Loucy (cell line): ENCODE results near the gene SYT1.

Experiments
- EZH2phosphoT487 ChIP-seq: fragments of 200-600 bp; IDR thresholded peaks from 2 replicates; pipeline ENCODE4 v1.6.1; 2018; ENCODE audit warnings: antibody characterized with exemption, mild to moderate bottlenecking, moderate library complexity, borderline replicate concordance
- TF ChIP-seq, protein P1 (sequence below): fragments of 200-600 bp; sonication (generic); conservative IDR thresholded peaks from 2 replicates; pipeline ENCODE4 v1.5.1; 2014; ENCODE audit warnings: mild to moderate bottlenecking, antibody characterized with exemption, low read length

DNA sequence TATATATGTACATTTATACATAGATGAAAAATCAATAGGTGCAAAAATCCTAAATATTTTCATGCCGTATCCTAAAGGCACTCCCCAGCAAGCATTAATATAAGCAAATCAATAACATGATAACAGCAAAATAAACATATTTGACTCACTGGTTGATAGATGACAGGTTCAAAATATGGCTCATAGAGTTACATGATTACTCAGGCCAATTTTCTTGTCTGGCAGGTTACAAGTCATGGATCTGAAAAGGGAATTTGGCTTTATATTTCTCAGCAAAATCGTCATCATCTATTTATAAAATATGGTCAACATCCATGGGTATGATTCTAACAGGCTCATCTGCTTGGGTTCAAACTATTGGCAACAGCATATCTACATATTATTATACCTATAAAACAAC, 34.9 kb upstream of the SYT1 start:
- TF ChIP-seq, protein P1, sequence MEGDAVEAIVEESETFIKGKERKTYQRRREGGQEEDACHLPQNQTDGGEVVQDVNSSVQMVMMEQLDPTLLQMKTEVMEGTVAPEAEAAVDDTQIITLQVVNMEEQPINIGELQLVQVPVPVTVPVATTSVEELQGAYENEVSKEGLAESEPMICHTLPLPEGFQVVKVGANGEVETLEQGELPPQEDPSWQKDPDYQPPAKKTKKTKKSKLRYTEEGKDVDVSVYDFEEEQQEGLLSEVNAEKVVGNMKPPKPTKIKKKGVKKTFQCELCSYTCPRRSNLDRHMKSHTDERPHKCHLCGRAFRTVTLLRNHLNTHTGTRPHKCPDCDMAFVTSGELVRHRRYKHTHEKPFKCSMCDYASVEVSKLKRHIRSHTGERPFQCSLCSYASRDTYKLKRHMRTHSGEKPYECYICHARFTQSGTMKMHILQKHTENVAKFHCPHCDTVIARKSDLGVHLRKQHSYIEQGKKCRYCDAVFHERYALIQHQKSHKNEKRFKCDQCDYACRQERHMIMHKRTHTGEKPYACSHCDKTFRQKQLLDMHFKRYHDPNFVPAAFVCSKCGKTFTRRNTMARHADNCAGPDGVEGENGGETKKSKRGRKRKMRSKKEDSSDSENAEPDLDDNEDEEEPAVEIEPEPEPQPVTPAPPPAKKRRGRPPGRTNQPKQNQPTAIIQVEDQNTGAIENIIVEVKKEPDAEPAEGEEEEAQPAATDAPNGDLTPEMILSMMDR, result no peak
- no peak for TF ChIP-seq EZH2phosphoT487
